Ovary (tissue), 9 donors: ENCODE results near the gene ZFP3. TPM values are rescaled to one million over a fixed set of nuclear protein-coding genes. Genes with fewer than 3 reads are reported as not detected.

Experiments used
- DNase-seq, 5 donors: peaks; one replicate each; pipeline ENCODE4 v3.0.0-alpha.2; 2019 to 2020
- H3K27ac ChIP-seq, 2 donors: fragments of 200-600 bp; one replicate each; pipeline versions ENCODE4 v1.5.1 to v1.8.0; 2019 to 2022
- H3K27me3 ChIP-seq: fragments of 200-600 bp; one replicate; pipeline ENCODE4 v1.8.0; 2022
- H3K36me3 ChIP-seq: fragments of 200-600 bp; sonication (generic); one replicate; pipeline ENCODE4 v1.5.1; 2019
- H3K4me1 ChIP-seq: one replicate; pipeline ENCODE4 v1.8.1; 2013; ENCODE audit warnings: mild to moderate bottlenecking, moderate library complexity; ENCODE audit not compliant: insufficient read depth
- H3K4me3 ChIP-seq: fragments of 200-600 bp; sonication (generic); one replicate; pipeline ENCODE4 v1.5.1; 2017
- H3K9me3 ChIP-seq, 2 donors: fragments of 200-600 bp in 1 of 2; sonication (generic) in 1 of 2; one replicate each; pipeline versions ENCODE4 v1.5.1 to v1.8.1; 2013 to 2019; ENCODE audit warnings: mild to moderate bottlenecking in 1 of 2, moderate library complexity in 1 of 2
- EP300 ChIP-seq: sonication (generic); formaldehyde crosslinking; IDR thresholded peaks from one replicate; pipeline ENCODE4 v1.6.1; 2017; ENCODE audit warnings: antibody characterized with exemption
- POLR2A ChIP-seq: fragments of 450-650 bp; IDR thresholded peaks from one replicate; pipeline ENCODE4 v1.6.1; 2017; ENCODE audit warnings: antibody characterized with exemption, mild to moderate bottlenecking, moderate library complexity
- WGBS, 3 donors: extraction: QIAGEN DNeasy Blood & Tissue Kit in 1 of 3; methylation state at CpG; one replicate each; pipeline versions ENCODE4 v1.1.5 to v1.1.7; 2013 to 2017; 5-methylcytosine and 5-hydroxymethylcytosine counted together
- intact Hi-C, 4 donors: fragments of 100-400 bp; cut with DNase I; formaldehyde crosslinking; loops; one replicate each; pipeline versions ENCODE4 v1.11.0 to v1.15.1; 2022 to 2023
- polyA plus RNA-seq, 2 donors: library from polyadenylated mRNA; stranded (reverse); fragments of 200-250 nt in 1 of 2; fragments of 350-450 nt in 1 of 2; fragmentation: Illumina TruSeq in 1 of 2; extraction: RNeasy Lipid Tissue Mini Kit (QIAGEN cat#74804) in 1 of 2; gene quantifications; one replicate each; pipeline ENCODE4 v1.2.3, GENCODE V29; 2013 to 2014
- total RNA-seq, 7 donors: library from RNA; depleted of rRNA in 2 of 7; stranded (reverse); fragments of >200 nt in 2 of 7; fragmentation: NEBNext Ultra II Directional in 3 of 7; extraction: Animal tissue kit (Norgen Biotek cat#: 25700) in 3 of 7; gene quantifications; one replicate each; pipeline versions ENCODE4 v1.1.0 to v1.2.4, GENCODE V29; 2016 to 2023
- TF ChIP-seq, protein P1 (sequence below), 3 donors: fragments of 450-650 bp in 2 of 3; fragments of 200-600 bp in 1 of 3; IDR thresholded peaks; one replicate each; pipeline versions ENCODE4 v1.5.1 to v1.8.0; 2016 to 2022; ENCODE audit warnings: antibody characterized with exemption in 3 of 3, mild to moderate bottlenecking in 1 of 3
- donor health status: DM: no; HTN: no; CAD: no; lungs with moderate emphysema.
- donor health status: DM: no; HTN: no; CAD: no.
- donor health status: Bipolar disorder and iron deficiency.
- donor health status: DM: yes; HTN: yes; CAD: no.
- donor health status: DM: no; HTN: no; CAD: no.
- donor health status: DM: yes; HTN: yes; CAD: no.

The ZFP3 gene
- total and polyA plus RNA-seq, 9 donors: 3.3 to 8.4 (median 6.7) TPM

DNA sequence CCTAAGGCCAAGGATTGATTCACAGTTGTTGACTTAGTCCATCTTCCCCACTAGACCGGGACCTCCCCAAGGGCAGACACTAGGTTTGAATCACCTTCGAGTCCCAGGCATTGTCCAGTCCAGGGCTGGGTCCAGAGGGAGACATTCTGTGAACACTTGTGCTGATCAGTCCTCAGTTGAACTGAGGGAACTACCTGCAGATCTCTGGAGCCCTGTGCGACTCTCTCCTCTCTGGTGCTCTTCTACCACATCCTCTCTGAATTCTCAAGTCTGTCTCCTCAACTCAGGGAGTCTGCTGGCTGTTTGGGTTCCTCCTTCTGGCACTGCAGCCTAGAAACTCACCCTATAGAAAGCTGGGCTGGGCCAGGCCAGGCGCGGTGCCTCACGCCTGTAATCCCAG is 22.6 kb downstream of the ZFP3 start:
- DNase-seq: no peak
- no peaks in the 10 kb centered on the region for H3K9me3 ChIP-seq
- no peaks in the 10 kb centered on the region for H3K36me3 ChIP-seq
- no peaks in the 10 kb centered on the region for H3K27me3 ChIP-seq
- H3K4me1 ChIP-seq: peaks cover 1% of the 10 kb centered on the region
- H3K4me3 ChIP-seq: no peak overlapping the region
- intact Hi-C loops: no loop called here
- WGBS, 3 donors: 67 to 86% (median 75%) methylated on average over 6 of the region's 6 CpGs
- TF ChIP-seq EP300 (no peak), POLR2A (no peak)
- TF ChIP-seq, protein P1, sequence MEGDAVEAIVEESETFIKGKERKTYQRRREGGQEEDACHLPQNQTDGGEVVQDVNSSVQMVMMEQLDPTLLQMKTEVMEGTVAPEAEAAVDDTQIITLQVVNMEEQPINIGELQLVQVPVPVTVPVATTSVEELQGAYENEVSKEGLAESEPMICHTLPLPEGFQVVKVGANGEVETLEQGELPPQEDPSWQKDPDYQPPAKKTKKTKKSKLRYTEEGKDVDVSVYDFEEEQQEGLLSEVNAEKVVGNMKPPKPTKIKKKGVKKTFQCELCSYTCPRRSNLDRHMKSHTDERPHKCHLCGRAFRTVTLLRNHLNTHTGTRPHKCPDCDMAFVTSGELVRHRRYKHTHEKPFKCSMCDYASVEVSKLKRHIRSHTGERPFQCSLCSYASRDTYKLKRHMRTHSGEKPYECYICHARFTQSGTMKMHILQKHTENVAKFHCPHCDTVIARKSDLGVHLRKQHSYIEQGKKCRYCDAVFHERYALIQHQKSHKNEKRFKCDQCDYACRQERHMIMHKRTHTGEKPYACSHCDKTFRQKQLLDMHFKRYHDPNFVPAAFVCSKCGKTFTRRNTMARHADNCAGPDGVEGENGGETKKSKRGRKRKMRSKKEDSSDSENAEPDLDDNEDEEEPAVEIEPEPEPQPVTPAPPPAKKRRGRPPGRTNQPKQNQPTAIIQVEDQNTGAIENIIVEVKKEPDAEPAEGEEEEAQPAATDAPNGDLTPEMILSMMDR (IDR thresholded peaks at IDR 0.05): no peak
- H3K27ac ChIP-seq: no peak overlapping the region

DNA sequence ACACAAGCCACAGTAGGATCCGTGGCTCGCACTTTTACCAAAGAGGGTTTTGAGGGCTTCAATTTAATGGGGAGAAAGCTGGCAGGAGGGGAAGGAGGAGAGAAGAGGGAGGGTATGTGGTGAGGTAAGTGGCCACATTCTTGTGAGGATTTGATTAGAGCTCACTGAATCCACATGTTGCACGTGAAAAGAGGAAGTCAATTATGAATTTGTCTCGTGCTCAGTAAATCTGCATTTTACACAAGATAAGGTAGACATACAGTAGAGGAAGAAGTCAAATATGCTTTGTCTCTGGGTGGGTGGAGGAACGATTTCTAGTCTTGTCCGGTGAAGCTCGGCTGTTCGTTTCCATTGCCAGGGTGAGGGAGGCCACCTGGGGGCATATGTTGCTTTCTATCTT is 32.5 kb downstream of the ZFP3 start:
- 19 to 21% (median 19%) methylated on average over 8 of the region's 8 CpGs for WGBS, 3 donors
- Histone ChIP-seq H3K9me3 (no peaks in the 10 kb centered on the region), H3K4me3 (peak overlapping the region; percentile 60), H3K36me3 (no peaks in the 10 kb centered on the region), H3K4me1 (peaks cover 2% of the 10 kb centered on the region), H3K27ac (peak overlapping the region in 1 of 2 donors; percentile 55), H3K27me3 (peaks cover 2% of the 10 kb centered on the region)
- intact Hi-C loops: no loop called here
- DNase-seq: no peak
- TF ChIP-seq, protein P1 (IDR thresholded peaks at IDR 0.05): no peak
- TF ChIP-seq POLR2A (no peak), EP300 (no peak)

DNA sequence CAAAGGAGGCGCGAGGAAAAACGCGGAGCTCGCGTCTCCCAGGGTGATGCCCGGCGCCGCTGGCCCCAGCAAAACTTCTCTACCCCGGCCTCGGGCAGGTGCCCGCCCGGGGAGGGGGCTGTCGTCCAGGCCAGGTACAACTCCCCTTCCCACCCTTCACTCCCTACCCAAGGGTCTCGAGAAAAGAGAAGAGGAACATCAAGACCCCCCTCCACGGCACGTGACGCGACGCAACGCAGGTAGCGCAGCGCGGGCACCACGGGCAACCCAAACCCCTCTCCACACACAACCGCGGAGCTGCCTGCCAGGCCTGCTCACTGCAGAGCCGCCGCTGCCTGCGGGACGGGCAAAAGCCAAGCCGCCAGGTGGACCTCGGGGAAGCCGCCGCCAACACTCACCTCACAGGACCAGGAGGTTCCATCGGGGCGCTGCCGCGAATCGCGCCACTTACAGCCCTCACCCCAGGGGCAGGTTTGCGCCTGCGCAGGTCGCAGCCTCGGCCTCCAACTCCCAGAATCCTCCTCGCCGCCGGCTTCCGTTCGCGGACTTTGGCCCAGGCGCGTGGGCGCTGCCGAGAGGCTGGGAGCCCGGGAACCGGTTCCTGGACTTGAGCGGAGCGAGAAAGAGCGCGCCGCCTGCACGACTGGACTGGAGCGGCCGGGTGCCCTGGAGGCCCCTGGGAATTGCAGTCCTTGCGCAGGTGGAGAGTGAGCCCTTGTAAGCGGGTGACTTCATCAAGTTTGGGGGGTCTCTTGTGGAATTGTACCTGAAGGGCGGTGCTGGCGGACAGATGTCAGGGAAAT is 33.3 kb downstream of the ZFP3 start, which contains the start of gene ZNF232:
ZNF232 (minus strand) TSS at position 477 of the 803 bp plus-strand sequence; CDS start at position 421, 56 bp downstream.
- no peaks in the 10 kb centered on the region for H3K9me3 ChIP-seq
- DNase-seq: peak; percentile 91 to 96 (median 94)
- H3K36me3 ChIP-seq: no peaks in the 10 kb centered on the region
- peak within 1 kb of the TSS; percentile 60 for H3K4me3 ChIP-seq
- intact Hi-C loops: no loop called here
- peaks cover 3% of the 10 kb centered on the region for H3K4me1 ChIP-seq
- no peak for TF ChIP-seq EP300
- TF ChIP-seq, protein P1 (IDR thresholded peaks at IDR 0.05): no peak
- peak; percentile 45 for TF ChIP-seq POLR2A
- H3K27me3 ChIP-seq: peaks cover 2% of the 10 kb centered on the region
- WGBS, 3 donors: 0 to 1% (median 0%) methylated on average over 68 to 69 of the region's 69 CpGs
- peak within 1 kb of the TSS in 1 of 2 donors; percentile 55 for H3K27ac ChIP-seq

DNA sequence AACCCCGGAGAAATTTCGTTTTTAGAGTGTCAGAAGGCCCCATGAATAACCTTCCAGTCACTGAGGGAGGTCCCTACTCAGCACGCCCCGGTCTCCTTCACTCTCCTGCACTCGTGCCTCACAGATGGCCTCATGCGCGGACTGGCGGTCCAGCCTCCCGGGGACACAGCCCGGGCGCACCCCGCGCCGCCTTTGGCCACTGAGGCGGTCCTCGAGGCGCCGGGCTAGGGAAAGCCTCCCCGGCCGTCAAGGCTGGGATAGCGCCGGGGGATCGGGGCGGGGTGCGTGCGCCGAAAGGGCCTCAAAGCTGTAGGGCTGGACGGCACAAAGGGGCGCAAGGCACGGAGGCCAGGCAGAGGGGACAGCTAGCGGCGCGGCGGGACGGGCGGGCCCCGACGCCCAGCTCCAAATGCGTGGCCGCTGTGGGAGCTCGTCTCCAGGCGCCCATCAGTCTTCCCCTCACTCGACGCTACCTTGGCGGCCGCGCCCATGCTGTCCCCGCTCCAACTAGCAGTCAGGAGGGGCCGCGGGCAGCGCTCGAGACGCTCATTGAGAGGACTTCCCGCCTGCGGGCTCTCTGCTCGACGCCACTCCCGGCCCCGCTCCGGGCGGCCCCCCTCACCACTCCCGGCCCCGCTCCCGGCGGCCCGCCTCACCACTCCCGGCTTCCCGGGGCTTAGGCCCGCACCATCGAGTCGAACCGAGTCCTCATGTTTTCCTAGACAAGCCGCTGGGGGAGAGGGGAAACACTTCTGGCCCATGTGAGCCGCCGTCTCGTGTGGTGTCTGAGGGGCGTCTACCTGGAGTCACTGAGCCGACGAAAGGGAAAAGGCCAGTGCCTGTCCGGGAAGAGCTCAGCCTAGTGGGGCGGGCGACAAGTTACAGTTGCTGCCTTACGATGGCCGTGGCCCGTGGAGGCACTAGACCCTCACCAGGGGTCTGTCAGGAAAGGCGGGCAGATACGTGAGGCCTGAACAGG is 37.7 kb downstream of the ZFP3 start, which contains the start of gene USP6:
USP6 (plus strand) TSS at position 360 of the 979 bp plus-strand sequence. CDS start 14,336 bp downstream, outside the sequence.
- peak in 2 of 5 donors; percentile 35 to 48 for DNase-seq
- Histone ChIP-seq H3K27ac (peak within 1 kb of the TSS in 1 of 2 donors; percentile 31), H3K4me3 (no peak within 1 kb of the TSS), H3K9me3 (peaks cover 0 to 7% of the 10 kb centered on the region in 2 donors), H3K36me3 (no peaks in the 10 kb centered on the region), H3K4me1 (peaks cover 2% of the 10 kb centered on the region), H3K27me3 (peaks cover 2% of the 10 kb centered on the region)
- WGBS, 3 donors: 14 to 25% (median 19%) methylated on average over 74 to 87 of the region's 87 CpGs
- TF ChIP-seq, protein P1 (IDR thresholded peaks at IDR 0.05): no peak
- TF ChIP-seq POLR2A (no peak), EP300 (no peak)
- intact Hi-C loops: no loop called here
